Thyroid gland (tissue), 4 donors: ENCODE measurements around the gene BTBD2. TPM values are rescaled to one million over a fixed set of nuclear protein-coding genes. Genes with fewer than 3 reads are reported as not detected.
A peak's percentile ranks its signal among the peaks of the same experiment; 100 is the strongest.

ENCODE experiments used
- DNase-seq, 2 donors: peaks; one replicate each; pipeline ENCODE4 v3.0.0-alpha.2; 2019
- H3K27ac ChIP-seq, 3 donors: fragments of 200-600 bp; sonication (generic); 1 replicate in 2 of 3; 2 replicates in 1 of 3; pipeline ENCODE4 v1.5.1; 2016 to 2019; ENCODE audit warnings: mild to moderate bottlenecking in 1 of 3, moderate library complexity in 1 of 3
- H3K27me3 ChIP-seq: fragments of 200-600 bp; sonication (generic); one replicate; pipeline ENCODE4 v1.5.1; 2019
- H3K36me3 ChIP-seq, 2 donors: fragments of 200-600 bp; sonication (generic); one replicate each; pipeline ENCODE4 v1.5.1; 2016 to 2019
- H3K4me1 ChIP-seq, 2 donors: fragments of 200-600 bp; sonication (generic); one replicate each; pipeline ENCODE4 v1.5.1; 2017 to 2019
- H3K4me3 ChIP-seq, 3 donors: fragments of 200-600 bp; sonication (generic); replicated peaks in 1 of 3; 1 replicate in 2 of 3; 2 replicates in 1 of 3; pipeline ENCODE4 v1.5.1; 2016; ENCODE audit warnings: mild to moderate bottlenecking in 1 of 3
- H3K9me3 ChIP-seq: fragments of 200-600 bp; sonication (generic); one replicate; pipeline ENCODE4 v1.5.1; 2017
- POLR2A ChIP-seq, 2 donors: fragments of 450-650 bp; IDR thresholded peaks; one replicate each; pipeline ENCODE4 v1.6.1; 2017; ENCODE audit warnings: antibody characterized with exemption in 2 of 2, mild to moderate bottlenecking in 2 of 2, moderate library complexity in 1 of 2
- WGBS, 2 donors: methylation state at CpG; one replicate each; pipeline ENCODE4 v1.1.5; 2017; 5-methylcytosine and 5-hydroxymethylcytosine counted together
- intact Hi-C: fragments of 100-400 bp; cut with DNase I; formaldehyde crosslinking; loops from one replicate; pipeline ENCODE4 v1.15.1; 2023
- total RNA-seq, 4 donors: library from RNA; depleted of rRNA; stranded (reverse); fragments of >200 nt; gene quantifications; one replicate each; pipeline ENCODE4 v1.2.3, GENCODE V29; 2016
- TF ChIP-seq, protein P1 (sequence below), 6 experiments: fragments of 200-600 bp in 3 of 6; fragments of 450-650 bp in 3 of 6; sonication (generic) in 3 of 6; IDR thresholded peaks; one replicate each; pipeline ENCODE4 v1.5.1; 2016 to 2019; ENCODE audit warnings: antibody characterized with exemption in 6 of 6, mild to moderate bottlenecking in 2 of 6, inconsistent platforms in 1 of 6, moderate library complexity in 1 of 6

Gene BTBD2
- total RNA-seq, 4 donors from 2014 or later: 74.8 to 89.9 (median 76.2) TPM

DNA sequence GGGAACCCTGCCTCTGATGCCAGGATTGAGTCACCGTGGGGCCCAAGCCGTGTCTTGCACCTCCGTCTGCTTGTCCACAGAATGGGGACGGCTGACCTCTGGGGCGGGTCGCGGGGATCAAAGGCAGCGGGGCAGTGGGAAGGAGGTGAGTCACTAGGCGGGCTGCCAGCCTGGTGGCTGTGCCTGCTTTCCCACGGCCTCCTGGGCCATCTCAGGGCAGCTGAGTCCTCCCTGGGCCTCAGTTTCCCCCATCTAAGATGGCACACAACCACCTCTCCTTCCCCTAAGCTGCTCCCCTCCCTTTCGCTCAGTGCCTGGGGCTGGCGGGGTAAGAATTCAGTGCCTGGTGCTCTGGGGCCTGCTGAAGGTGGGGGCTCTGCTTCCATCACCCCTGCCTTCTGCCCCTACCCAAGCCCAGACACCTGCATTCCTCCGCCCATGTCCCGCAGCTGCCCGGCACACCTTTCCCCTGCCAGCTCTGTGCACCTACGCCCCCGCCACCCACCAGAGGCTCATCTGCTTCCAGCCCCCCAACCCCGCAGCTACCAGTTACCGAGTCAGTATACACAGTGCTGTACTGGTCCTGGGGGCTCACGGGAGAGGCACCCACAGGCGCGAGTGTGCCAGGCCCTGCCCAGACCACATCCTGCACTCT, 32.1 kb upstream of the BTBD2 start:
- TF ChIP-seq, protein P1, sequence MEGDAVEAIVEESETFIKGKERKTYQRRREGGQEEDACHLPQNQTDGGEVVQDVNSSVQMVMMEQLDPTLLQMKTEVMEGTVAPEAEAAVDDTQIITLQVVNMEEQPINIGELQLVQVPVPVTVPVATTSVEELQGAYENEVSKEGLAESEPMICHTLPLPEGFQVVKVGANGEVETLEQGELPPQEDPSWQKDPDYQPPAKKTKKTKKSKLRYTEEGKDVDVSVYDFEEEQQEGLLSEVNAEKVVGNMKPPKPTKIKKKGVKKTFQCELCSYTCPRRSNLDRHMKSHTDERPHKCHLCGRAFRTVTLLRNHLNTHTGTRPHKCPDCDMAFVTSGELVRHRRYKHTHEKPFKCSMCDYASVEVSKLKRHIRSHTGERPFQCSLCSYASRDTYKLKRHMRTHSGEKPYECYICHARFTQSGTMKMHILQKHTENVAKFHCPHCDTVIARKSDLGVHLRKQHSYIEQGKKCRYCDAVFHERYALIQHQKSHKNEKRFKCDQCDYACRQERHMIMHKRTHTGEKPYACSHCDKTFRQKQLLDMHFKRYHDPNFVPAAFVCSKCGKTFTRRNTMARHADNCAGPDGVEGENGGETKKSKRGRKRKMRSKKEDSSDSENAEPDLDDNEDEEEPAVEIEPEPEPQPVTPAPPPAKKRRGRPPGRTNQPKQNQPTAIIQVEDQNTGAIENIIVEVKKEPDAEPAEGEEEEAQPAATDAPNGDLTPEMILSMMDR (IDR thresholded peaks at IDR 0.05): no peak
- no peak for TF ChIP-seq POLR2A (IDR thresholded peaks at IDR 0.05)
- H3K9me3 ChIP-seq: no peaks in the 10 kb centered on the region
- peak; percentile 53 to 67 for DNase-seq
- no peaks in the 10 kb centered on the region for H3K27me3 ChIP-seq
- intact Hi-C loops: no loop called here
- H3K36me3 ChIP-seq: peaks cover 27 to 34% of the 10 kb centered on the region in 2 donors
- peak overlapping the region in 1 of 3 donors; percentile 76 for H3K4me3 ChIP-seq
- peak overlapping the region; percentile 95 to 100 (median 96) for H3K27ac ChIP-seq
- peaks cover 66 to 82% of the 10 kb centered on the region in 2 donors for H3K4me1 ChIP-seq
- 75 to 84% methylated on average over 15 of the region's 22 CpGs for WGBS, 2 donors

GRCh38 chr19:2047076-2047448, 31.5 kb upstream of the BTBD2 start:
- Histone ChIP-seq H3K4me3 (no peak overlapping the region), H3K27ac (peak overlapping the region; percentile 2 to 100 (median 67)), H3K27me3 (no peaks in the 10 kb centered on the region), H3K36me3 (peaks cover 31 to 38% of the 10 kb centered on the region in 2 donors), H3K9me3 (no peaks in the 10 kb centered on the region), H3K4me1 (peaks cover 65 to 83% of the 10 kb centered on the region in 2 donors)
- no peak for DNase-seq
- 80 to 96% methylated on average over 3 to 6 of the region's 6 CpGs for WGBS, 2 donors
- intact Hi-C loops: no loop called here
- TF ChIP-seq, protein P1 (IDR thresholded peaks at IDR 0.05): no peak
- TF ChIP-seq POLR2A (IDR thresholded peaks at IDR 0.05): no peak

DNA sequence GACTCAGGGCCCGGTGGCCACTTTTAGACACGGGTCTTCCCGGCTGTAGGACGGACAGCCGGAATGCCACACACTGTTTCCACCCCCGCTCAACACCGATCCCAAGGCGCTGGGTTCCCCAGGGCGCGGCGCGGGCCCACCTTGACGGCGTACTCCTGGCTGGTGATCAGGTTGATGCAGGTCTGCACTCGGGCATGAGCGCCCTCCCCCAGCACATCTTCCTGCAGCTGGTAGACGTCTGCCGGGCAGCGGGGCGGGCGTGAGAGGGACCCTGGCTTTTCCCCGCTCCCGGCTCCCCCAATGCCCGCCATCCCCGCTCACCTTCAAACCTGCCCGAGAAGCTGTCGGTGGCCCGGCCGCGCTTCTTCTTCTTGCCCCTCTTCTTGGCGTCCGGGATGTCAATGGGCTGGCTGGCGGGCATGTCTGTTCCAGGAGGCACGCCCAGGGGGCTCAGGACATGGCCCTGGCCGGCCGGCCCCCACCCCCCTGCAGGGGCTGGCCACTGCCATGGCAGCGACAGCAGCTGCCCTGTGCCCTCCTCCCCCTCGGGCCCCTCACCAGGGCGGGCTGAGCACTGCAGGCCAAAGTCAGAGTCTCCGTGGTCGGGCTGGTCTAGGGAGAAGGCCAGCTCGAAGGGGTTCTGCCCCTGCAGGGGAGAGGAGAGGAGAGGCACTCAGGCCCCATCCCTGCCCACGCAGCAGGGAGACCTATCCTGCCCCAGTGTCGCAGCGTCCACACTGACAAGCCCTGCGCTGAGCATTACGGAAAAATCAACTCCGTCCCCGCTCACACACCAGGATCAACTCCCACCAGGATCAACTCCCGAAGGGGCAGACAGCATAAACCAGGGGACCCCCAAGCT, 30.8 kb upstream of the BTBD2 start:
- intact Hi-C loops: no loop called here
- no peak for TF ChIP-seq POLR2A (IDR thresholded peaks at IDR 0.05)
- TF ChIP-seq, protein P1 (IDR thresholded peaks at IDR 0.05): no peak
- Histone ChIP-seq H3K9me3 (no peaks in the 10 kb centered on the region), H3K4me3 (no peak overlapping the region), H3K36me3 (peaks cover 37 to 44% of the 10 kb centered on the region in 2 donors), H3K27ac (peak overlapping the region in 2 of 3 donors; percentile 67 to 100), H3K4me1 (peaks cover 64 to 83% of the 10 kb centered on the region in 2 donors), H3K27me3 (no peaks in the 10 kb centered on the region)
- 92 to 95% methylated on average over 28 to 42 of the region's 50 CpGs for WGBS, 2 donors
- peak in 1 of 2 donors; percentile 2 for DNase-seq

- Histone ChIP-seq H3K4me1 (peaks cover 71 to 90% of the 10 kb centered on the region in 2 donors), H3K9me3 (no peaks in the 10 kb centered on the region), H3K27ac (peak overlapping the region in 2 of 3 donors; percentile 67 to 100), H3K27me3 (no peaks in the 10 kb centered on the region), H3K4me3 (no peak overlapping the region), H3K36me3 (peaks cover 44 to 51% of the 10 kb centered on the region in 2 donors)
- 72 to 81% methylated on average over 11 to 12 of the region's 14 CpGs for WGBS, 2 donors
- no peak for TF ChIP-seq POLR2A (IDR thresholded peaks at IDR 0.05)
- TF ChIP-seq, protein P1 (IDR thresholded peaks at IDR 0.05): no peak
- DNase-seq: no peak
- intact Hi-C loops: no loop called here
Measured at GRCh38 chr19:2045501-2046045, 30.1 kb upstream of the BTBD2 start.
